SK-N-SH (cell line): ENCODE measurements around the gene RAPGEF6. TPM values are rescaled to one million over a fixed set of nuclear protein-coding genes. Genes with fewer than 3 reads are reported as not detected.

Source experiments
- CTCF ChIA-PET: fragments of 300-600, 350-600 bp; formaldehyde crosslinking; extraction: SDS; loops from one replicate; lab custom pipeline; 2021; lab: Yijun Ruan, JAX
- POLR2A ChIA-PET: fragments of 350-600 bp; sonication (Branson Sonifier 250); formaldehyde crosslinking; extraction: SDS; loops from one replicate; lab custom pipeline; 2020; ENCODE audit warnings: antibody characterized with exemption, inconsistent platforms; lab: Yijun Ruan, JAX
- DNase-seq: peaks from one replicate; pipeline ENCODE4 v3.0.0; 2012
- H2AFZ ChIP-seq: fragments of 200-600 bp; sonication (generic); 2 replicates; pipeline ENCODE4 v1.8.1; 2016; ENCODE audit warnings: antibody characterized with exemption, mild to moderate bottlenecking, low read depth
- H3F3A ChIP-seq: fragments of 200-600 bp; sonication (generic); replicated peaks from 2 replicates; pipeline ENCODE3; 2016; ENCODE audit warnings: antibody characterized with exemption, mild to moderate bottlenecking; ENCODE audit not compliant: insufficient read depth
- H3K27ac ChIP-seq, 2 experiments: fragments of 200-500 bp in 1 of 2; fragments of 200-600 bp in 1 of 2; sonication (Bioruptor generic) in 1 of 2; sonication (generic), shearing (Covaris generic) in 1 of 2; 2 replicates each; pipeline versions ENCODE4 v1.5.1 to v1.6.1; 2014 to 2016; ENCODE audit warnings: low read depth in 2 of 2, inconsistent platforms in 1 of 2, low read length in 1 of 2, mild to moderate bottlenecking in 1 of 2, mixed read lengths in 1 of 2
- H3K27me3 ChIP-seq: fragments of 200-600 bp; sonication (generic), shearing (Covaris generic); 2 replicates; pipeline ENCODE4 v1.6.1; 2016; ENCODE audit warnings: mixed run types; ENCODE audit not compliant: insufficient read depth
- H3K36me3 ChIP-seq, 2 experiments: fragments of 200-500 bp in 1 of 2; fragments of 200-600 bp in 1 of 2; sonication (Bioruptor generic) in 1 of 2; sonication (generic) in 1 of 2; replicated peaks in 1 of 2; 2 replicates each; pipeline versions ENCODE3 to v1.5.1; 2014 to 2016; ENCODE audit warnings: low read length in 1 of 2, mild to moderate bottlenecking in 1 of 2; ENCODE audit not compliant: insufficient read depth in 2 of 2, control insufficient read depth in 1 of 2
- H3K4me1 ChIP-seq, 2 experiments: fragments of 200-500 bp in 1 of 2; fragments of 200-600 bp in 1 of 2; sonication (Bioruptor generic) in 1 of 2; sonication (generic), shearing (Covaris generic) in 1 of 2; 2 replicates each; pipeline versions ENCODE4 v1.5.1 to v1.6.1; 2014 to 2016; ENCODE audit warnings: low read depth in 1 of 2, low read length in 1 of 2, mixed run types in 1 of 2; ENCODE audit not compliant: insufficient read depth in 2 of 2, control insufficient read depth in 1 of 2
- H3K4me2 ChIP-seq: fragments of 200-600 bp; sonication (generic), shearing (Covaris generic); 2 replicates; pipeline ENCODE4 v1.6.1; 2017; ENCODE audit warnings: mixed run types
- H3K4me3 ChIP-seq, 2 experiments: fragments of 200-500 bp in 1 of 2; fragments of 200-600 bp in 1 of 2; sonication (Bioruptor generic) in 1 of 2; sonication (generic), shearing (Covaris generic) in 1 of 2; 2 replicates each; pipeline versions ENCODE4 v1.5.1 to v1.8.1; 2014 to 2016; ENCODE audit warnings: low read depth in 2 of 2, inconsistent platforms in 1 of 2, low read length in 1 of 2, mild to moderate bottlenecking in 1 of 2, mixed read lengths in 1 of 2, moderate library complexity in 1 of 2
- H3K79me2 ChIP-seq: fragments of 200-600 bp; sonication (generic); 2 replicates; pipeline ENCODE4 v1.8.1; 2017; ENCODE audit warnings: mild to moderate bottlenecking; ENCODE audit not compliant: insufficient read depth
- H3K9ac ChIP-seq: fragments of 200-600 bp; sonication (generic); 2 replicates; pipeline ENCODE4 v1.6.1; 2017; ENCODE audit warnings: mixed run types
- H3K9me2 ChIP-seq: fragments of 200-600 bp; sonication (generic); 2 replicates; pipeline ENCODE4 v1.6.1; 2017; ENCODE audit warnings: mixed run types
- H3K9me3 ChIP-seq: fragments of 200-600 bp; sonication (generic); 2 replicates; pipeline ENCODE4 v1.6.1; 2017; ENCODE audit warnings: mixed run types, mild to moderate bottlenecking, moderate library complexity
- H4K20me1 ChIP-seq: fragments of 200-600 bp; sonication (generic); 2 replicates; pipeline ENCODE4 v1.6.1; 2017; ENCODE audit warnings: mild to moderate bottlenecking, mixed run types; ENCODE audit not compliant: insufficient read depth
- EP300 ChIP-seq, 2 experiments: IDR thresholded peaks; 2 replicates each; pipeline versions ENCODE4 v1.4.0 to v1.6.1; 2012; ENCODE audit warnings: borderline replicate concordance in 1 of 2, low read depth in 1 of 2, low read length in 1 of 2
- GABPA ChIP-seq: IDR thresholded peaks from 2 replicates; pipeline ENCODE4 v1.4.0; 2012; ENCODE audit warnings: low read depth, mild to moderate bottlenecking
- GATA2 ChIP-seq: sonication (generic); formaldehyde crosslinking; IDR thresholded peaks from 2 replicates; pipeline ENCODE4 v1.5.0; 2020; ENCODE audit warnings: mild to moderate bottlenecking, missing genetic modification reagents
- JUND ChIP-seq: IDR thresholded peaks from 2 replicates; pipeline ENCODE4 v1.4.0; 2012
- MEF2A ChIP-seq: IDR thresholded peaks from 2 replicates; pipeline ENCODE4 v1.4.0; 2012; ENCODE audit warnings: low read depth, borderline replicate concordance
- MXI1 ChIP-seq: IDR thresholded peaks from 2 replicates; pipeline ENCODE4 v1.6.1; 2012; ENCODE audit warnings: mild to moderate bottlenecking, low read depth, low read length, improper control_type of control experiment
- NFIC ChIP-seq: IDR thresholded peaks from 2 replicates; pipeline ENCODE4 v1.4.0; 2012; ENCODE audit warnings: borderline replicate concordance
- RAD21 ChIP-seq: IDR thresholded peaks from 2 replicates; pipeline ENCODE4 v1.6.1; 2012; ENCODE audit warnings: mild to moderate bottlenecking, low read length
- RCOR1 ChIP-seq: fragments of 150-350 bp; IDR thresholded peaks from 2 replicates; pipeline ENCODE4 v1.6.1; 2017; ENCODE audit warnings: antibody characterized with exemption, low read length
- RXRA ChIP-seq: IDR thresholded peaks from 2 replicates; pipeline ENCODE4 v1.4.0; 2012; ENCODE audit warnings: low read depth, mild to moderate bottlenecking, borderline replicate concordance
- SMC3 ChIP-seq: IDR thresholded peaks from 2 replicates; pipeline ENCODE4 v1.6.1; 2012; ENCODE audit warnings: low read depth, low read length, improper control_type of control experiment
- TCF12 ChIP-seq: IDR thresholded peaks from 2 replicates; pipeline ENCODE4 v1.4.0; 2012
- WGBS: methylation state at CpG from one replicate; pipeline ENCODE4 v1.1.6; 2017; ENCODE audit warnings: low lambda C conversion rate; 5-methylcytosine and 5-hydroxymethylcytosine counted together
- polyA plus RNA-seq, 3 experiments: library from polyadenylated mRNA; depleted of rRNA; stranded (reverse); fragments of >200 nt; gene quantifications; 2 replicates each; pipeline ENCODE4 v1.2.3, GENCODE V29; 2012
- TF ChIP-seq, protein P1 (sequence below): IDR thresholded peaks from 2 replicates; pipeline ENCODE4; 2012
- TF ChIP-seq, protein P2 (sequence below): fragments of 150-350 bp; IDR thresholded peaks from 2 replicates; pipeline ENCODE4 v1.6.1; 2017; ENCODE audit warnings: antibody characterized with exemption, low read length, low read depth, borderline replicate concordance
- TF ChIP-seq, protein P3 (sequence below): fragments of 200-600 bp; sonication (generic); IDR thresholded peaks from 2 replicates; pipeline ENCODE4 v1.6.1; 2017; ENCODE audit warnings: antibody characterized with exemption, mild to moderate bottlenecking, moderate library complexity
- TF ChIP-seq, protein P4 (sequence below): fragments of 150-350 bp; IDR thresholded peaks from 2 replicates; pipeline ENCODE4 v1.6.1; 2016; ENCODE audit warnings: mild to moderate bottlenecking, low read depth, low read length
- TF ChIP-seq, protein P5 (sequence below): IDR thresholded peaks from 2 replicates; pipeline ENCODE4 v1.4.0; 2012; ENCODE audit warnings: low read depth, borderline replicate concordance

Gene RAPGEF6
- polyA plus RNA-seq, 1 of the 3 experiments (the other 2 are of a cell fraction), result 2.9 TPM

DNA sequence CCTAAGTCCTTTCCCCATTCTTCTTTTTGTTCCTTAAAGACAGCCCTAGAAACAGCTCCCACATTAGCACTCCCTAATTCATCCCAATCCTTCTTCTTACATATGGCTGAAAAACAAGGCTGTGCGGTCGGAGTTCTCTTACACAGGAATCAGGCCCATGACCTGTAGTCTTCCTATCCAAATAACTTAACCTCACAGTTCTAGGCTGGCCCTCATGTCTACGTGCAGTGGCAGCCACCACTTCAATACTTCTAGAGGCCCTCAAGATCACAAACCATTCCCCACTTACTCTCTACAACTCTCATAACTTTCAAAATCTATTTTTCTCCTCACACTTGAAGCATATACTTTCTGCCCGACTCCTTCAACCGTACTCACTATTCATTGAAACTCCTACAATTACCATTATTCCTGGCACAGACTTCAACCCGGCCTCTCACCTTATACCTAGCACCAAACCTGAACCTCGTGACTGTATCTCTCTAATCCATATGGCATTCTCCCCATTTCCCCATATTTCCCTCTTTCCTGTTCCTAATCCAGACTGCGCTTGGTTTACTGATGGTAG lies 59.3 kb downstream of the RAPGEF6 start:
- POLR2A ChIA-PET, result no interaction called here
- CTCF ChIA-PET, result interaction anchor here (2.9 kb wide), 1 partner anchor 14 kb away, joined by 14 read pairs; no protein-coding TSS in a partner anchor

More for the DNA sequence above, 59.3 kb downstream of the RAPGEF6 start:
- Histone ChIP-seq H3K27ac (no peak overlapping the region), H3K9me3 (no peaks in the 10 kb centered on the region), H3K36me3 (peaks cover 0 to 6% of the 10 kb centered on the region in 2 experiments), H3K4me2 (no peak overlapping the region), H3K79me2 (peaks cover 19% of the 10 kb centered on the region; the same call in 1 of the 2 replicates), H3K4me3 (no peak overlapping the region), H4K20me1 (no peaks in the 10 kb centered on the region), H3K27me3 (no peaks in the 10 kb centered on the region), H3K9ac (no peak overlapping the region), H3F3A (no peaks in the 10 kb centered on the region), H2AFZ (no peak overlapping the region), H3K9me2 (no peaks in the 10 kb centered on the region), H3K4me1 (no peaks in the 10 kb centered on the region)
- DNase-seq, result no peak
- TF ChIP-seq MEF2A (no peak), MXI1 (no peak), GATA2 (CRISPR knock-in tag) (no peak), EP300 (IDR thresholded peaks at IDR 0.05; ENCODE audit: borderline replicate concordance in 1 of 2, low read depth in 1 of 2, low read length in 1 of 2) (no peak), RAD21 (no peak), RCOR1 (no peak), GABPA (no peak), TCF12 (no peak), NFIC (no peak), JUND (no peak), SMC3 (no peak), RXRA (no peak)
- TF ChIP-seq, protein P1, sequence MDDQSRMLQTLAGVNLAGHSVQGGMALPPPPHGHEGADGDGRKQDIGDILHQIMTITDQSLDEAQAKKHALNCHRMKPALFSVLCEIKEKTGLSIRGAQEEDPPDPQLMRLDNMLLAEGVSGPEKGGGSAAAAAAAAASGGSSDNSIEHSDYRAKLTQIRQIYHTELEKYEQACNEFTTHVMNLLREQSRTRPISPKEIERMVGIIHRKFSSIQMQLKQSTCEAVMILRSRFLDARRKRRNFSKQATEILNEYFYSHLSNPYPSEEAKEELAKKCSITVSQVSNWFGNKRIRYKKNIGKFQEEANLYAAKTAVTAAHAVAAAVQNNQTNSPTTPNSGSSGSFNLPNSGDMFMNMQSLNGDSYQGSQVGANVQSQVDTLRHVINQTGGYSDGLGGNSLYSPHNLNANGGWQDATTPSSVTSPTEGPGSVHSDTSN, result no peak
- TF ChIP-seq, protein P2, sequence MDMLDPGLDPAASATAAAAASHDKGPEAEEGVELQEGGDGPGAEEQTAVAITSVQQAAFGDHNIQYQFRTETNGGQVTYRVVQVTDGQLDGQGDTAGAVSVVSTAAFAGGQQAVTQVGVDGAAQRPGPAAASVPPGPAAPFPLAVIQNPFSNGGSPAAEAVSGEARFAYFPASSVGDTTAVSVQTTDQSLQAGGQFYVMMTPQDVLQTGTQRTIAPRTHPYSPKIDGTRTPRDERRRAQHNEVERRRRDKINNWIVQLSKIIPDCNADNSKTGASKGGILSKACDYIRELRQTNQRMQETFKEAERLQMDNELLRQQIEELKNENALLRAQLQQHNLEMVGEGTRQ, result no peak
- TF ChIP-seq, protein P3, sequence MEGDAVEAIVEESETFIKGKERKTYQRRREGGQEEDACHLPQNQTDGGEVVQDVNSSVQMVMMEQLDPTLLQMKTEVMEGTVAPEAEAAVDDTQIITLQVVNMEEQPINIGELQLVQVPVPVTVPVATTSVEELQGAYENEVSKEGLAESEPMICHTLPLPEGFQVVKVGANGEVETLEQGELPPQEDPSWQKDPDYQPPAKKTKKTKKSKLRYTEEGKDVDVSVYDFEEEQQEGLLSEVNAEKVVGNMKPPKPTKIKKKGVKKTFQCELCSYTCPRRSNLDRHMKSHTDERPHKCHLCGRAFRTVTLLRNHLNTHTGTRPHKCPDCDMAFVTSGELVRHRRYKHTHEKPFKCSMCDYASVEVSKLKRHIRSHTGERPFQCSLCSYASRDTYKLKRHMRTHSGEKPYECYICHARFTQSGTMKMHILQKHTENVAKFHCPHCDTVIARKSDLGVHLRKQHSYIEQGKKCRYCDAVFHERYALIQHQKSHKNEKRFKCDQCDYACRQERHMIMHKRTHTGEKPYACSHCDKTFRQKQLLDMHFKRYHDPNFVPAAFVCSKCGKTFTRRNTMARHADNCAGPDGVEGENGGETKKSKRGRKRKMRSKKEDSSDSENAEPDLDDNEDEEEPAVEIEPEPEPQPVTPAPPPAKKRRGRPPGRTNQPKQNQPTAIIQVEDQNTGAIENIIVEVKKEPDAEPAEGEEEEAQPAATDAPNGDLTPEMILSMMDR, result no peak
- TF ChIP-seq, protein P4, sequence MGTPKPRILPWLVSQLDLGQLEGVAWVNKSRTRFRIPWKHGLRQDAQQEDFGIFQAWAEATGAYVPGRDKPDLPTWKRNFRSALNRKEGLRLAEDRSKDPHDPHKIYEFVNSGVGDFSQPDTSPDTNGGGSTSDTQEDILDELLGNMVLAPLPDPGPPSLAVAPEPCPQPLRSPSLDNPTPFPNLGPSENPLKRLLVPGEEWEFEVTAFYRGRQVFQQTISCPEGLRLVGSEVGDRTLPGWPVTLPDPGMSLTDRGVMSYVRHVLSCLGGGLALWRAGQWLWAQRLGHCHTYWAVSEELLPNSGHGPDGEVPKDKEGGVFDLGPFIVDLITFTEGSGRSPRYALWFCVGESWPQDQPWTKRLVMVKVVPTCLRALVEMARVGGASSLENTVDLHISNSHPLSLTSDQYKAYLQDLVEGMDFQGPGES, result no peak
- TF ChIP-seq, protein P5, sequence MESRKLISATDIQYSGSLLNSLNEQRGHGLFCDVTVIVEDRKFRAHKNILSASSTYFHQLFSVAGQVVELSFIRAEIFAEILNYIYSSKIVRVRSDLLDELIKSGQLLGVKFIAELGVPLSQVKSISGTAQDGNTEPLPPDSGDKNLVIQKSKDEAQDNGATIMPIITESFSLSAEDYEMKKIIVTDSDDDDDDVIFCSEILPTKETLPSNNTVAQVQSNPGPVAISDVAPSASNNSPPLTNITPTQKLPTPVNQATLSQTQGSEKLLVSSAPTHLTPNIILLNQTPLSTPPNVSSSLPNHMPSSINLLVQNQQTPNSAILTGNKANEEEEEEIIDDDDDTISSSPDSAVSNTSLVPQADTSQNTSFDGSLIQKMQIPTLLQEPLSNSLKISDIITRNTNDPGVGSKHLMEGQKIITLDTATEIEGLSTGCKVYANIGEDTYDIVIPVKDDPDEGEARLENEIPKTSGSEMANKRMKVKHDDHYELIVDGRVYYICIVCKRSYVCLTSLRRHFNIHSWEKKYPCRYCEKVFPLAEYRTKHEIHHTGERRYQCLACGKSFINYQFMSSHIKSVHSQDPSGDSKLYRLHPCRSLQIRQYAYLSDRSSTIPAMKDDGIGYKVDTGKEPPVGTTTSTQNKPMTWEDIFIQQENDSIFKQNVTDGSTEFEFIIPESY, result no peak
- over 99% methylated on average over 8 of the region's 8 CpGs for WGBS
